ENCODE results near the gene GOLGA6A.

GOLGA6A gene

DNA sequence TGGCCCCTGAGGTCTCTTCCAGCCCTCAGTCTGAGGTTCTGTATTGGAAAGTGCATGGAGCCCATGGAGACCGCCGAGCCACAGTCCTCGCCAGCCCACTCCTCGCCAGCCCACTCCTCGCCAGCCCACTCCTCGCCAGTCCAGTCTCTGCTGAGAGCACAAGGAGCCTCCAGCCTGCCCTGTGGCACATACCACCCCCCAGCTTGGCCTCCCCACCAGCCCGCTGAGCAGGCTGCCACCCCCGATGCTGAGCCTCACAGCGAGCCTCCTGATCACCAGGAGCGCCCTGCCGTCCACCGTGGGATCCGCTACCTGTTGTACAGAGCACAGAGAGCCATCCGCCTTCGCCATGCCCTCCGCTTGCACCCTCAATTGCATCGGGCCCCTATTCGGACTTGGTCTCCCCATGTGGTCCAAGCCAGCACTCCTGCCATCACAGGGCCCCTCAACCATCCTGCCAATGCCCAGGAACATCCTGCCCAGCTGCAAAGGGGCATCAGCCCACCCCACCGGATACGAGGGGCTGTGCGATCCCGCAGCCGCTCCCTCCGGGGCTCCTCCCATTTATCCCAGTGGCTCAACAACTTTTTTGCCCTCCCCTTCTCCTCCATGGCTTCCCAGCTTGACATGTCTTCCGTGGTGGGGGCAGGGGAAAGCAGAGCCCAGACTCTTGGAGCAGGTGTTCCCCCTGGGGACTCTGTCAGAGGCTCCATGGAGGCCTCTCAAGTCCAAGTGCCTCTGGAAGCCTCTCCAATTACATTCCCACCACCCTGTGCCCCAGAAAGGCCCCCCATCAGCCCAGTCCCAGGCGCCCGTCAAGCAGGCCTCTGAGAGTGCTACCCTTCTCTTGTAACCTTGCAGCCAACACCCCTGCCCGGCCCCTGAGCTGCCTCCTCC lies 47.0 kb downstream of the GOLGA6A start:
- Histone ChIP-seq H3K36me3 (ENCODE audit: control insufficient read depth, insufficient read depth, low read length) (peaks cover 10% of the 10 kb centered on the region), H3K27ac (ENCODE audit: insufficient read depth, low read depth, low read length, poor library complexity, severe bottlenecking) (no peak overlapping the region), H3K4me1 (ENCODE audit: control insufficient read depth, insufficient read depth, low read length) (peaks cover 12% of the 10 kb centered on the region), H3K9me3 (ENCODE audit: control insufficient read depth, low read length) (no peaks in the 10 kb centered on the region), H3K27me3 (ENCODE audit: control insufficient read depth, insufficient read depth, low read length, poor library complexity, severe bottlenecking) (no peaks in the 10 kb centered on the region), H3K4me3 (ENCODE audit: insufficient read depth, low read depth, low read length) (no peak overlapping the region)
- WGBS, 2 experiments, result 93% methylated on average over 28 of the region's 28 CpGs

DNA sequence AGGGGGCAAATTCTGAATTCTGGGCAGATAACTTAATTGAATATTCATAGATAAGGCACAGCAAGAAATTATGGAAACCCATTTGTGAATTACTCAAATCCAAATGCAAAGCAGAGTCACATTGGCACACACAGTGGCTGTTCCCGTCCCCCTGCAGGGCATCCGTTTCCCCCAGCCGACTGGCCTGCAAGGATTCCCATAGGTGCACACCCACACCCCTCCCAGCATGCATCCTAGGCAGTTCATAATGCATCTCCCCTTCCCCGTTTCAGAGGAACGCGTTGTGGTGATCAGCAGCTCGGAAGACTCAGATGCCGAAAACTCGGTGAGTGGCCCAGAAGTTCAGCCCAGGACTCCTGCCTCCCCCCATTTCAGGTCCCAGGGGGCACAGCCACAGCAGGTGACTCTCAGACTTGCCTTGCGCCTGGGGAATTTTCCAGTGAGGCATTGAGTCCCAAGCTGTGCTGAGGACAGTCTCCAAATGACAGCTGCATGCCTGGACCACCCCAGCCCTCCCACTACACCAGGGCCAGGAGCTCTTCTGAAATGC lies 48.1 kb downstream of the GOLGA6A start:
- no peak overlapping the region for H3K27ac ChIP-seq (ENCODE audit: insufficient read depth, low read depth, low read length, poor library complexity, severe bottlenecking)
- 90% methylated on average over 10 of the region's 10 CpGs for WGBS, 2 experiments

DNA sequence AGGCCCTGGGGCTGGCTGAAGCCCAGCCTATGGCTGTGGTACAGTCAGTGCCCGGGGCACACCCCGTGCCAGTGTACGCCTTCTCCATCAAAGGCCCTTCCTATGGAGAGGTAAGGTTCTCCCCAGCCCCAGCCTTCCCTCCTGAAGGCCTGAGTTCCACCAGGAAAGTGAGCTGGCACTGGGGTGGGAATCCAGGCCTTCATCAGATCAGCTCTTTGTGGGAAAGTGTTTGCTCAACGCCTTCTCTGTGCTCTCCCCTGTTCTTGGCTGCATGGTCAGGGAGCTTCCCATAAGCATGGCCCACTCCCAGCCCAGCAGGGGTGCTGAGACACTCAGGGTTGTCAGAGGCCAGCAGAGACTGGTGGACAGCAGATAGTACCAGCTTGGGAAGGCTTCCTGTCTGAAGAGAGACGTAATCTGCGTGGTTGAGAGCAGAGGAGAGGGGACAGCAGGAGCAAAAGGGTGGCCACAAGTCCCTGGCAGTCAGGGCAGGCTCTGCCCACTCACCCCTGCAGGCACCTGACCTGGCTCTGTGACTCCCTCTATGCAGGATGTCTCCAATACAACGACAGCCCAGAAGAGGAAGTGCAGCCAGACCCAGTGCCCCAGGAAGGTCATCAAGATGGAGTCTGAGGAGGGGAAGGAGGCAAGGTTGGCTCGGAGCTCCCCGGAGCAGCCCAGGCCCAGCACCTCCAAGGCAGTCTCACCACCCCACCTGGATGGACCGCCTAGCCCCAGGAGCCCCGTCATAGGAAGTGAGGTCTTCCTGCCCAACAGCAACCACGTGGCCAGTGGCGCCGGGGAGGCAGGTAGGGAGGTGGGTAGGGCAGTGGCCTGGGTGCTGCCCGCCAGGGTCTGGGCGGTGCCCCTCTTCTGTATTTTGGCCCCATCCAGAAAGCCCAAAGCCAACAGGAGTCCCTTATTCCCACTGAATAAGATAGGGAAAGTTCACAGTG lies 49.5 kb downstream of the GOLGA6A start:
- H3K36me3 ChIP-seq (ENCODE audit: control insufficient read depth, insufficient read depth, low read length), result peaks cover 10% of the 10 kb centered on the region
- H3K27me3 ChIP-seq (ENCODE audit: control insufficient read depth, insufficient read depth, low read length, poor library complexity, severe bottlenecking), result no peaks in the 10 kb centered on the region
- H3K4me1 ChIP-seq (ENCODE audit: control insufficient read depth, insufficient read depth, low read length), result peaks cover 10% of the 10 kb centered on the region
- no peak overlapping the region for H3K4me3 ChIP-seq (ENCODE audit: insufficient read depth, low read depth, low read length)
- WGBS, 2 experiments, result 94% methylated on average over 16 of the region's 16 CpGs
- H3K9me3 ChIP-seq (ENCODE audit: control insufficient read depth, low read length), result no peaks in the 10 kb centered on the region
- H3K27ac ChIP-seq (ENCODE audit: insufficient read depth, low read depth, low read length, poor library complexity, severe bottlenecking), result no peak overlapping the region

More for the DNA sequence above, 48.1 kb downstream of the GOLGA6A start:
- Histone ChIP-seq H3K9me3 (ENCODE audit: control insufficient read depth, low read length) (no peaks in the 10 kb centered on the region), H3K36me3 (ENCODE audit: control insufficient read depth, insufficient read depth, low read length) (peaks cover 10% of the 10 kb centered on the region), H3K4me3 (ENCODE audit: insufficient read depth, low read depth, low read length) (no peak overlapping the region), H3K27me3 (ENCODE audit: control insufficient read depth, insufficient read depth, low read length, poor library complexity, severe bottlenecking) (no peaks in the 10 kb centered on the region), H3K4me1 (ENCODE audit: control insufficient read depth, insufficient read depth, low read length) (peaks cover 10% of the 10 kb centered on the region)

DNA sequence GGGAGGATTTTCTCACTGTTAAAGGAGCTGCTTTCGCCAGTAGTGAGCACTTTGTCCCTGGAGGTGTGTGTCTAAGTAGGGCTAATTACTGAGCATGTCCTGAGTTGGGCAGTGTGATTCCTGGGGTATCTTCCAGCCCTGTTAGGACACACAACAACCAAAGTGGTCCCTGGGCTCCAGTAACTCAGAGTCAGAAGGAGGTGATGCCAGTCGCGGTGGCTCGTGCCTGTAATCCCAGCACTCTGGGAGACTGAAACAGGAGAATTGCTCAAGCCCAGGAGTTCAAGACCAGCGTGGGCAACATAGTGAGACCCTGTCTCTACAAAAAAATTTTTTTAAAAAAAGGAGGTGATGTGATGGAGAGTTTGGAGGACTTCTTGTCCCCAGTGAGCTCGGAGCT lies 50.3 kb downstream of the GOLGA6A start:
- H3K27ac ChIP-seq (ENCODE audit: insufficient read depth, low read depth, low read length, poor library complexity, severe bottlenecking), result no peak overlapping the region
- 93 to 96% methylated on average over 6 of the region's 6 CpGs for WGBS, 2 experiments
- no peak overlapping the region for H3K4me3 ChIP-seq (ENCODE audit: insufficient read depth, low read depth, low read length)
- H3K4me1 ChIP-seq (ENCODE audit: control insufficient read depth, insufficient read depth, low read length), result peaks cover 8% of the 10 kb centered on the region
- H3K9me3 ChIP-seq (ENCODE audit: control insufficient read depth, low read length), result no peaks in the 10 kb centered on the region
- peaks cover 10% of the 10 kb centered on the region for H3K36me3 ChIP-seq (ENCODE audit: control insufficient read depth, insufficient read depth, low read length)
- H3K27me3 ChIP-seq (ENCODE audit: control insufficient read depth, insufficient read depth, low read length, poor library complexity, severe bottlenecking), result no peaks in the 10 kb centered on the region

DNA sequence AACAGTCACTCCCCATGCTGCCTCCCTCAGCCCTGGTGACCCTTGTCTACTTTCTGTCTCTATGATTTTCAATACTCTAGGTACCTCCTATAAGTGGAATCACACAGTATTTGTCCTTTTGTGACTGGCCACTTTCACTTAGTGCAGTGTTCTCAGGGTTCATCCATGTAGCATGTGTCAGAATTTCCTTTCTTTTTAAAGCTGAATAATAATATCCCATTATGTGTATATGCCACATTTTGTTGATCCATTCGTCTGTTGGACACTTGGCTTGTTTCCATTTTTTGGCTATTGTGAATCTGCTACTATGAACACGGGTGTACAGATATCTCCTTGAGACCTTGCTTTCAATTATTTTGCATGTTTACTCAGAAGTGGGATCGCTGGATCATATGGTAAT lies 53.7 kb downstream of the GOLGA6A start:
- H3K36me3 ChIP-seq (ENCODE audit: control insufficient read depth, insufficient read depth, low read length), result peaks cover 6% of the 10 kb centered on the region
- WGBS, 2 experiments, result 80 to 85% methylated on average over 3 of the region's 3 CpGs
- H3K9me3 ChIP-seq (ENCODE audit: control insufficient read depth, low read length), result no peaks in the 10 kb centered on the region
- H3K4me1 ChIP-seq (ENCODE audit: control insufficient read depth, insufficient read depth, low read length), result no peaks in the 10 kb centered on the region
- no peaks in the 10 kb centered on the region for H3K27me3 ChIP-seq (ENCODE audit: control insufficient read depth, insufficient read depth, low read length, poor library complexity, severe bottlenecking)
- H3K27ac ChIP-seq (ENCODE audit: insufficient read depth, low read depth, low read length, poor library complexity, severe bottlenecking), result no peak overlapping the region
- no peak overlapping the region for H3K4me3 ChIP-seq (ENCODE audit: insufficient read depth, low read depth, low read length)

DNA sequence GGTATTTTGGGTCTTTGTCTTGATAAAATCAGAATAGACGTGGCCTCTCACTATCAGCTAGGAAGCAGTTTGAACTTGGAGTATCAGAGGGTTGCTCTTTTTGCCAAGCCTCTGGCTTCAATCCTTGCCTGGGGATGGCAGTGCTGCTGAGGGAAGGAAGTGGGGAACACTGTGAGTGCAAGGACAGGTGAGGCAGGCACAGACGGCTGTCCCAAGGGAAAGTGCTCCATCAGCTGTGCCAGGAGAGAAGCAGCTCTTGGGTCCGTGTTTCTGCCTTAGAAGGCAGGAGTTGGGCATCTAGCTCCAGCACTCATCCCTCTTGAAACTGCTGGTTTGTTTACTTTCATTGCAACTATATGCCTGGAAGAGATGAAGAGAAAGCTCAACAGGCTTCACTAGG lies 54.7 kb downstream of the GOLGA6A start:
- WGBS, 2 experiments, result 86 to 91% methylated on average over 3 of the region's 3 CpGs
- Histone ChIP-seq H3K27me3 (ENCODE audit: control insufficient read depth, insufficient read depth, low read length, poor library complexity, severe bottlenecking) (no peaks in the 10 kb centered on the region), H3K9me3 (ENCODE audit: control insufficient read depth, low read length) (no peaks in the 10 kb centered on the region), H3K36me3 (ENCODE audit: control insufficient read depth, insufficient read depth, low read length) (peaks cover 12% of the 10 kb centered on the region), H3K4me1 (ENCODE audit: control insufficient read depth, insufficient read depth, low read length) (no peaks in the 10 kb centered on the region), H3K4me3 (ENCODE audit: insufficient read depth, low read depth, low read length) (no peak overlapping the region), H3K27ac (ENCODE audit: insufficient read depth, low read depth, low read length, poor library complexity, severe bottlenecking) (no peak overlapping the region)

DNA sequence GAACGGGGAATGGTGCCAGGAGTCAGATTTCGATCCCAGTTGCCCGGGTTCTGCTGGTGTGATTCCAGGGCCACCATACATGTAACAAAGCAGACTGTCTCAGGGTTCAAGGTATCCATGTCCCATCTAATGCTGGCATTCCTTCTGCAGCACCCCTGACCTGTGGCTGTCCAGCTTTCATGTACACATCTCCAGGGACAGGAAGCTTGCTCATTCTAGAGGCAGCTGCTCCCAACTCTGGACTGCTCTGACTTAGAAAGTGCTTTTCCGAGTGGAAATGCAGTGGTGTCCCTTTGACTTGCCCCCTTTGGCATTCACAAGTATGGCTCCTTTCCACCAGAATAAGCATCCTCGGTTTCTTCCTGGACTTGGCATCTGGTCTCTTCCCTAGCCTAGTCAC lies 56.9 kb downstream of the GOLGA6A start:
- peaks cover 12% of the 10 kb centered on the region for H3K36me3 ChIP-seq (ENCODE audit: control insufficient read depth, insufficient read depth, low read length)
- H3K4me3 ChIP-seq (ENCODE audit: insufficient read depth, low read depth, low read length), result no peak overlapping the region
- no peak overlapping the region for H3K27ac ChIP-seq (ENCODE audit: insufficient read depth, low read depth, low read length, poor library complexity, severe bottlenecking)
- H3K4me1 ChIP-seq (ENCODE audit: control insufficient read depth, insufficient read depth, low read length), result no peaks in the 10 kb centered on the region
- H3K27me3 ChIP-seq (ENCODE audit: control insufficient read depth, insufficient read depth, low read length, poor library complexity, severe bottlenecking), result no peaks in the 10 kb centered on the region
- 94 to 96% methylated on average over 5 of the region's 5 CpGs for WGBS, 2 experiments
- H3K9me3 ChIP-seq (ENCODE audit: control insufficient read depth, low read length), result no peaks in the 10 kb centered on the region

DNA sequence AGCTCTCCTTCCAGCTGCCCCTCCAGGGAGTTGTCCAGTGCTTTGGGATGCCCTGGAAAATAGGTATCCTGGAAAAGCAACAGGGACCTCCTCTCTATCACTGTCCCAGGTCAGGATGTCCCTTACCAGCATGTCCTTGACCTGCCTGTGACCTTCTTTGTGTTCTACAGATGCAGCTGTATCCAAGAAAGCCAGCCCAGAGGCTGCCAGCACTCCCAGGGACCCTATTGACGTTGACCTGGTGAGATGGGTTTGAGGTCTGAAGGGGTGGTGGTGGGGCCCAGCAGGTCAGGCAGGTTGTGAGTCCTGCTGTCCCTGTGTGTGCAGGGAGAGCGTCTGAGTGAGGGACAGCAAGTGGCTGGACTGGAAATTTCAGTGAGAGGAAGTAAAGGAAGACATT lies 57.7 kb downstream of the GOLGA6A start:
- 92 to 95% methylated on average over 2 of the region's 2 CpGs for WGBS, 2 experiments
- Histone ChIP-seq H3K27me3 (ENCODE audit: control insufficient read depth, insufficient read depth, low read length, poor library complexity, severe bottlenecking) (no peaks in the 10 kb centered on the region), H3K4me3 (ENCODE audit: insufficient read depth, low read depth, low read length) (no peak overlapping the region), H3K4me1 (ENCODE audit: control insufficient read depth, insufficient read depth, low read length) (no peaks in the 10 kb centered on the region), H3K9me3 (ENCODE audit: control insufficient read depth, low read length) (no peaks in the 10 kb centered on the region), H3K36me3 (ENCODE audit: control insufficient read depth, insufficient read depth, low read length) (peaks cover 12% of the 10 kb centered on the region), H3K27ac (ENCODE audit: insufficient read depth, low read depth, low read length, poor library complexity, severe bottlenecking) (no peak overlapping the region)

DNA sequence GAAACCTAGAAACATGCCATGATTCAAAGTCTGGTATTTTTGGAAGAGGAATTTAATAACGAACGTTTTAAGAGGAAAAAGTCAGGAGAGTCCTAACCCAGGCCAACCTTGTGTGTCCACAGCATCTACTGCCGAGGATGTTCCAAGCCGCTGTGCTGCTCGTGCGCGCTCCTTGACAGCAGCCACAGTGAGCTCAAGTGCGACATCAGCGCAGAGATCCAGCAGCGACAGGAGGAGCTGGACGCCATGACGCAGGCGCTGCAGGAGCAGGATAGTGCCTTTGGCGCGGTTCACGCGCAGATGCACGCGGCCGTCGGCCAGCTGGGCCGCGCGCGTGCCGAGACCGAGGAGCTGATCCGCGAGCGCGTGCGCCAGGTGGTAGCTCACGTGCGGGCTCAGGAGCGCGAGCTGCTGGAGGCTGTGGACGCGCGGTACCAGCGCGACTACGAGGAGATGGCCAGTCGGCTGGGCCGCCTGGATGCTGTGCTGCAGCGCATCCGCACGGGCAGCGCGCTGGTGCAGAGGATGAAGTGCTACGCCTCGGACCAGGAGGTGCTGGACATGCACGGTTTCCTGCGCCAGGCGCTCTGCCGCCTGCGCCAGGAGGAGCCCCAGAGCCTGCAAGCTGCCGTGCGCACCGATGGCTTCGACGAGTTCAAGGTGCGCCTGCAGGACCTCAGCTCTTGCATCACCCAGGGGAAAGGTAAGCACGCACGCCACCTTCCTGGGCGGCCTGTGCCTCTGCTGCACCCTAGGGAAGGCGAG lies 59.5 kb downstream of the GOLGA6A start:
- H3K36me3 ChIP-seq (ENCODE audit: control insufficient read depth, insufficient read depth, low read length), result peaks cover 12% of the 10 kb centered on the region
- H3K4me3 ChIP-seq (ENCODE audit: insufficient read depth, low read depth, low read length), result no peak overlapping the region
- 96 to 97% methylated on average over 66 of the region's 66 CpGs for WGBS, 2 experiments
- no peaks in the 10 kb centered on the region for H3K9me3 ChIP-seq (ENCODE audit: control insufficient read depth, low read length)
- H3K27me3 ChIP-seq (ENCODE audit: control insufficient read depth, insufficient read depth, low read length, poor library complexity, severe bottlenecking), result no peaks in the 10 kb centered on the region
- no peak overlapping the region for H3K27ac ChIP-seq (ENCODE audit: insufficient read depth, low read depth, low read length, poor library complexity, severe bottlenecking)
- H3K4me1 ChIP-seq (ENCODE audit: control insufficient read depth, insufficient read depth, low read length), result no peaks in the 10 kb centered on the region
